ENCODE measurements around the gene RPS15.

Gene RPS15

GRCh38 chr19:1488282-1488601 lies 50.0 kb downstream of the RPS15 start:
- H3K27ac ChIP-seq (replicated peaks), result no peak overlapping the region
- H3K4me3 ChIP-seq (replicated peaks; ENCODE audit: insufficient read depth, low read length), result no peak overlapping the region
- peaks cover 8% of the 10 kb centered on the region for H3K27me3 ChIP-seq (ENCODE audit: insufficient read depth, poor library complexity, severe bottlenecking)
- no peak for DNase-seq (ENCODE audit: low read depth in 1 of 2, low spot score in 1 of 2)
- peak; percentile 66; the same call in 1 of the 2 replicates for TF ChIP-seq SPI1 (IDR thresholded peaks at IDR 0.05; ENCODE audit: borderline replicate concordance, low read depth)
- TF ChIP-seq POLR2AphosphoS5 (IDR thresholded peaks at IDR 0.05; ENCODE audit: low read depth), result no peak

GRCh38 chr19:1489463-1490310 lies 51.5 kb downstream of the RPS15 start:
- Histone ChIP-seq H3K4me3 (replicated peaks; ENCODE audit: insufficient read depth, low read length) (peak overlapping the region; percentile 40), H3K27ac (replicated peaks) (peak overlapping the region; percentile 54), H3K27me3 (ENCODE audit: insufficient read depth, poor library complexity, severe bottlenecking) (peaks cover 8% of the 10 kb centered on the region)
- TF ChIP-seq GABPA (IDR thresholded peaks at IDR 0.05; ENCODE audit: low read depth) (no peak), CTCF (IDR thresholded peaks at IDR 0.05; ENCODE audit: insufficient read depth, low read length) (no peak), REST (IDR thresholded peaks at IDR 0.05; ENCODE audit: insufficient replicate concordance, low read depth) (no peak), SPI1 (IDR thresholded peaks at IDR 0.05; ENCODE audit: borderline replicate concordance, low read depth) (no peak), POLR2AphosphoS5 (IDR thresholded peaks at IDR 0.05; ENCODE audit: low read depth) (no peak)
- peak in 1 of 2 experiments; percentile 16 for DNase-seq (ENCODE audit: low read depth in 1 of 2, low spot score in 1 of 2)

Data from HL-60 (cell line).